HG03139 (cell line): ENCODE results near the gene TNFRSF19.

ENCODE experiments used
- ATAC-seq: cut with Tn5 transposase; IDR thresholded peaks from one replicate; pipeline ENCODE4 v1.9.1; 2021; ENCODE audit not compliant: unreplicated experiment

TNFRSF19 gene

GRCh38 chr13:23680845-23681669 lies 110.8 kb downstream of the TNFRSF19 start:
- ATAC-seq = no peak

GRCh38 chr13:23683084-23683483 lies 112.9 kb downstream of the TNFRSF19 start:
- no peak for ATAC-seq

GRCh38 chr13:23684647-23685046 lies 114.4 kb downstream of the TNFRSF19 start:
- no peak for ATAC-seq

GRCh38 chr13:23685416-23685815 lies 115.2 kb downstream of the TNFRSF19 start:
- ATAC-seq = no peak

- no peak for ATAC-seq
Observed at GRCh38 chr13:23686948-23687347, 116.7 kb downstream of the TNFRSF19 start.

- ATAC-seq = no peak
Observed at GRCh38 chr13:23687614-23688013, 117.4 kb downstream of the TNFRSF19 start.

GRCh38 chr13:23688336-23688735 lies 118.1 kb downstream of the TNFRSF19 start:
- no peak for ATAC-seq

- no peak for ATAC-seq
Observed at GRCh38 chr13:23690668-23691067, 120.5 kb downstream of the TNFRSF19 start.

GRCh38 chr13:23692816-23693215 lies 122.6 kb downstream of the TNFRSF19 start:
- ATAC-seq = no peak

- ATAC-seq = no peak
Observed at GRCh38 chr13:23695196-23695595, 125.0 kb downstream of the TNFRSF19 start.

- ATAC-seq = peak; percentile 93
Observed at GRCh38 chr13:23695711-23696464, 125.7 kb downstream of the TNFRSF19 start.

- no peak for ATAC-seq
Observed at GRCh38 chr13:23696610-23697009, 126.4 kb downstream of the TNFRSF19 start.

- ATAC-seq = no peak
Observed at GRCh38 chr13:23697772-23698313, 127.6 kb downstream of the TNFRSF19 start.

GRCh38 chr13:23699271-23699670 lies 129.1 kb downstream of the TNFRSF19 start:
- ATAC-seq = no peak

- ATAC-seq = no peak
Observed at GRCh38 chr13:23701186-23701585, 131.0 kb downstream of the TNFRSF19 start.

GRCh38 chr13:23701636-23702035 lies 131.4 kb downstream of the TNFRSF19 start:
- no peak for ATAC-seq

GRCh38 chr13:23703246-23703860 lies 133.1 kb downstream of the TNFRSF19 start:
- ATAC-seq = no peak

- no peak for ATAC-seq
Observed at GRCh38 chr13:23705583-23705982, 135.4 kb downstream of the TNFRSF19 start.

GRCh38 chr13:23707674-23708073 lies 137.5 kb downstream of the TNFRSF19 start:
- no peak for ATAC-seq

GRCh38 chr13:23709536-23709935 lies 139.3 kb downstream of the TNFRSF19 start:
- ATAC-seq = no peak

- no peak for ATAC-seq
Observed at GRCh38 chr13:23710366-23710765, 140.2 kb downstream of the TNFRSF19 start.
